Right lobe of liver (tissue), 4 donors: ENCODE data around the gene SLC12A3.
"Not testable (repeated sequence)": the region's sequence is repeated elsewhere in the genome, so short reads cannot be mapped to it uniquely, and the experiment has no call there.

Experiments
- CTCF ChIP-seq, 4 donors: fragments of 200-600 bp in 3 of 4; fragments of 450-650 bp in 1 of 4; IDR thresholded peaks; one replicate each; pipeline versions ENCODE4 v1.5.1 to v1.8.0; 2016 to 2022; ENCODE audit warnings: antibody characterized with exemption in 4 of 4, mild to moderate bottlenecking in 2 of 4
- POLR2A ChIP-seq: fragments of 450-650 bp; IDR thresholded peaks from one replicate; pipeline ENCODE4 v1.6.1; 2017; ENCODE audit warnings: antibody characterized with exemption, mild to moderate bottlenecking
- donor health status: DM: no; HTN: no; CAD: no.
- donor health status: DM: no; HTN: no; CAD: no.
- donor health status: DM: no; HTN: yes; CAD: no.

- TF ChIP-seq CTCF (IDR thresholded peaks at IDR 0.05); POLR2A: not testable (repeated sequence)
These were observed 3.8 kb downstream of the SLC12A3 start for GRCh38 chr16:56868766-56869165.
